Natural killer cell (primary cell): ENCODE data around the gene SERPINB12. TPM values are rescaled to one million over a fixed set of nuclear protein-coding genes. Genes with fewer than 3 reads are reported as not detected.

Experiments
- total RNA-seq, 4 donors: library from RNA; stranded (reverse); fragments of 120-200 nt in 1 of 4; gene quantifications; one replicate each; pipeline versions ENCODE4 v1.2.3 to v1.2.4, GENCODE V29; 2013 to 2022

The SERPINB12 gene
- total RNA-seq, 3 donors from 2014 or later (not counting 1 experiment from before 2014, with no cell fraction given): not detected

Other genes with a start within 250 kb of the SERPINB12 start
- gene BCL2, start 222.6 kb upstream of the SERPINB12 start, total RNA-seq: 10 to 100 TPM; 28.2 to 64.2 (median 33.4) TPM
- 10 to 100 TPM; 11.1 to 15.1 (median 11.6) TPM for gene KDSR, start 175.2 kb upstream of the SERPINB12 start, total RNA-seq
- 100 to 1,000 TPM; 101 to 128 (median 107) TPM for gene VPS4B, start 119.9 kb upstream of the SERPINB12 start, total RNA-seq
- gene SERPINB5, start 65.4 kb upstream of the SERPINB12 start, total RNA-seq: not detected
- gene SERPINB13, start 45.0 kb downstream of the SERPINB12 start, total RNA-seq: not detected
- not detected for gene SERPINB4, start 101.9 kb downstream of the SERPINB12 start, total RNA-seq
- gene SERPINB3, start 119.5 kb downstream of the SERPINB12 start, total RNA-seq: not detected
- gene SERPINB11, start 160.6 kb downstream of the SERPINB12 start, total RNA-seq: not detected
- gene SERPINB7, start 233.0 kb downstream of the SERPINB12 start, total RNA-seq: not detected